ENCODE measurements around the gene ZFP36. TPM values are rescaled to one million over a fixed set of nuclear protein-coding genes. Genes with fewer than 3 reads are reported as not detected.

ZFP36 gene
- total and polyA plus RNA-seq, 2 of the 8 experiments (the other 6 are each of a cell fraction or from before 2014, with no cell fraction given): 4.0 to 10.9 TPM

GRCh38 chr19:39422020-39422419 is 15.4 kb downstream of the ZFP36 start (continued):
- TF ChIP-seq CHD7 (IDR thresholded peaks at IDR 0.05; ENCODE audit: insufficient replicate concordance, low read length) (no peak), KDM1A (IDR thresholded peaks at IDR 0.05; ENCODE audit: borderline replicate concordance, low read length) (no peak), CBX8 (IDR thresholded peaks at IDR 0.05; ENCODE audit: borderline replicate concordance, low read depth, low read length) (no peak), JUND (IDR thresholded peaks at IDR 0.05; ENCODE audit: low read length) (no peak), POLR2A (IDR thresholded peaks at IDR 0.05; ENCODE audit: control extremely low read depth in 1 of 2, low read depth in 2 of 2, low read length in 2 of 2) (no peak), CTCF (IDR thresholded peaks at IDR 0.05; ENCODE audit: control extremely low read depth in 1 of 3, insufficient read depth in 1 of 3, low read depth in 1 of 3, low read length in 3 of 3) (no peak), SIN3A (conservative IDR thresholded peaks at IDR 0.05 in 1 of 2, IDR thresholded peaks at IDR 0.05 in 1 of 2; ENCODE audit: low read depth in 1 of 2, low read length in 2 of 2) (no peak)

Data from H1 (cell line).